ENCODE measurements around the gene TCF4.

DNA sequence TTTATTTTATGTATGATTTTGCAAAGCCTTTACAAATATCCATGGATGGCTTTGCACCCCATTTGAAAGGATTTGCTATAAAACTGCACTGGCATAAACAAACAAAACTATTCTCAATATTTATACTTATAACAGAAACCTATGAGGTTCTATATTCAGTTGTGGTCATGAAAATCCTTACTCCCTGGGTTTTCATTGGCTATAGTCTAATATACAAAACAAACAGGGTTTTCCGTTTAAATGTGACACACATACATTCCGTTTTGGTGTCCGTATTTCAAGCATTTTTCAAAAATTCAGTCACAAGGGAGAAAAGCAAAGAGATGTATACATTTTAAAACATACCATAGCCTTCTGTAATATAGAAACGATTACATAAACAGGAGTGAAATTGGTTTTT is 100.0 kb downstream of the TCF4 start:
- TF ChIP-seq POLR2AphosphoS5 (IDR thresholded peaks at IDR 0.05; ENCODE audit: low read depth, low read length) (no peak), POLR2A (IDR thresholded peaks at IDR 0.05; ENCODE audit: low read depth, low read length) (no peak), TAF1 (IDR thresholded peaks at IDR 0.05; ENCODE audit: low read depth, low read length) (no peak)
